ENCODE measurements around the gene RASGRF2.

Gene RASGRF2

GRCh38 chr5:80957031-80957761, 3.0 kb upstream of the RASGRF2 start:
- Histone ChIP-seq H3K27me3 (ENCODE audit: insufficient read depth, low read length, poor library complexity, severe bottlenecking) (no peaks in the 10 kb centered on the region), H3K36me3 (ENCODE audit: insufficient read depth, low read length) (no peaks in the 10 kb centered on the region), H3K4me3 (ENCODE audit: low read length, poor library complexity, severe bottlenecking) (no peak overlapping the region), H3K9ac (ENCODE audit: low read depth, low read length, poor library complexity, severe bottlenecking) (no peak overlapping the region), H3K9me2 (replicated peaks; ENCODE audit: low read depth, low read length) (no peaks in the 10 kb centered on the region), H3K9me3 (ENCODE audit: insufficient read depth, low read depth, low read length) (no peaks in the 10 kb centered on the region), H3F3A (ENCODE audit: low read depth) (no peaks in the 10 kb centered on the region), H3K79me2 (ENCODE audit: insufficient read depth, low read length) (no peaks in the 10 kb centered on the region), H3K4me1 (ENCODE audit: insufficient read depth, low read length, poor library complexity, severe bottlenecking) (peaks cover 13% of the 10 kb centered on the region), H3K4me2 (ENCODE audit: low read depth, low read length, poor library complexity, severe bottlenecking) (peak overlapping the region; percentile 56), H4K20me1 (ENCODE audit: insufficient read depth, low read length, poor library complexity, severe bottlenecking) (no peaks in the 10 kb centered on the region), H2AFZ (ENCODE audit: low read length) (peak overlapping the region; percentile 89; the same call in 1 of the 2 replicates)
- TF ChIP-seq CTCF (conservative IDR thresholded peaks at IDR 0.05; ENCODE audit: low read length) (no peak), EZH2phosphoT487 (IDR thresholded peaks at IDR 0.05; ENCODE audit: borderline replicate concordance) (no peak)

- Histone ChIP-seq H3K9me3 (ENCODE audit: insufficient read depth, low read depth, low read length) (no peaks in the 10 kb centered on the region), H3K9me2 (replicated peaks; ENCODE audit: low read depth, low read length) (no peaks in the 10 kb centered on the region), H3K4me2 (ENCODE audit: low read depth, low read length, poor library complexity, severe bottlenecking) (peak overlapping the region; percentile 56), H2AFZ (ENCODE audit: low read length) (peak overlapping the region; percentile 89), H4K20me1 (ENCODE audit: insufficient read depth, low read length, poor library complexity, severe bottlenecking) (no peaks in the 10 kb centered on the region), H3K36me3 (ENCODE audit: insufficient read depth, low read length) (no peaks in the 10 kb centered on the region), H3F3A (ENCODE audit: low read depth) (no peaks in the 10 kb centered on the region), H3K27me3 (ENCODE audit: insufficient read depth, low read length, poor library complexity, severe bottlenecking) (no peaks in the 10 kb centered on the region), H3K4me3 (ENCODE audit: low read length, poor library complexity, severe bottlenecking) (no peak overlapping the region), H3K9ac (ENCODE audit: low read depth, low read length, poor library complexity, severe bottlenecking) (peak overlapping the region; percentile 17), H3K4me1 (ENCODE audit: insufficient read depth, low read length, poor library complexity, severe bottlenecking) (peaks cover 13% of the 10 kb centered on the region), H3K79me2 (ENCODE audit: insufficient read depth, low read length) (no peaks in the 10 kb centered on the region)
- no peak for TF ChIP-seq EZH2phosphoT487 (IDR thresholded peaks at IDR 0.05; ENCODE audit: borderline replicate concordance)
- TF ChIP-seq CTCF (conservative IDR thresholded peaks at IDR 0.05; ENCODE audit: low read length): no peak
These were observed 1.5 kb upstream of the RASGRF2 start for GRCh38 chr5:80958616-80959015.

- H3K9me2 ChIP-seq (replicated peaks; ENCODE audit: low read depth, low read length): no peaks in the 10 kb centered on the region
- no peaks in the 10 kb centered on the region for H3K79me2 ChIP-seq (ENCODE audit: insufficient read depth, low read length)
- TF ChIP-seq EZH2phosphoT487 (IDR thresholded peaks at IDR 0.05; ENCODE audit: borderline replicate concordance) (no peak), CTCF (conservative IDR thresholded peaks at IDR 0.05; ENCODE audit: low read length) (no peak)
- H3K9me3 ChIP-seq (ENCODE audit: insufficient read depth, low read depth, low read length): no peaks in the 10 kb centered on the region
- H2AFZ ChIP-seq (ENCODE audit: low read length): no peak overlapping the region
- no peaks in the 10 kb centered on the region for H3K27me3 ChIP-seq (ENCODE audit: insufficient read depth, low read length, poor library complexity, severe bottlenecking)
- H3K4me1 ChIP-seq (ENCODE audit: insufficient read depth, low read length, poor library complexity, severe bottlenecking): peaks cover 13% of the 10 kb centered on the region
- no peak overlapping the region for H3K4me3 ChIP-seq (ENCODE audit: low read length, poor library complexity, severe bottlenecking)
- H4K20me1 ChIP-seq (ENCODE audit: insufficient read depth, low read length, poor library complexity, severe bottlenecking): no peaks in the 10 kb centered on the region
- no peaks in the 10 kb centered on the region for H3K36me3 ChIP-seq (ENCODE audit: insufficient read depth, low read length)
- no peak overlapping the region for H3K9ac ChIP-seq (ENCODE audit: low read depth, low read length, poor library complexity, severe bottlenecking)
- H3F3A ChIP-seq (ENCODE audit: low read depth): no peaks in the 10 kb centered on the region
- no peak overlapping the region for H3K4me2 ChIP-seq (ENCODE audit: low read depth, low read length, poor library complexity, severe bottlenecking)
These were observed 1.0 kb upstream of the RASGRF2 start for GRCh38 chr5:80959138-80959537.

All from Loucy (cell line).